SIG-M5 treated with dmso at 0.1 percent for 504 hours (cell line): ENCODE results near the gene CFAP20.
A peak's percentile ranks its signal among the peaks of the same experiment; 100 is the strongest.

Source experiments
- DNase-seq: peaks from one replicate; lab custom pipeline; 2025; ENCODE audit not compliant: unreplicated experiment; lab: John Stamatoyannopoulos, UW

The CFAP20 gene

DNA sequence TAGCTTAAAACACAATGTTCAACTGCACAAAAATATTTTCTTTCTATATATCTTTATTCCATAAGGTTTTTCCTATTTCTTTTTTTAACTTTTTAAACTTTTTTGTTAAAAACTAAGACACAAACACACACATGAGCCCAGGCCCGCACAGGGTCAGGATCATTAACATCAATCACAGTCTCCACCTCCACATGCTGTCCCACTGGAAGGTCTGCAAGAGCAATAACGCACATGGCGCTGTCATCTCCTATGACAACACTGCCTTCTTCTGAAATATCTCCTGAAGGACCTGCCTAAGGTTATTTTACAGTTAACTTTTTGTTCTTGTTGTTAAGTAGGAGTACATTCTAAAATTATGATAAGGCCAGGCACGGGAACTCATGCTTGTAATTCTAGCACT lies 4.1 kb downstream of the CFAP20 start:
- DNase-seq: no peak

DNA sequence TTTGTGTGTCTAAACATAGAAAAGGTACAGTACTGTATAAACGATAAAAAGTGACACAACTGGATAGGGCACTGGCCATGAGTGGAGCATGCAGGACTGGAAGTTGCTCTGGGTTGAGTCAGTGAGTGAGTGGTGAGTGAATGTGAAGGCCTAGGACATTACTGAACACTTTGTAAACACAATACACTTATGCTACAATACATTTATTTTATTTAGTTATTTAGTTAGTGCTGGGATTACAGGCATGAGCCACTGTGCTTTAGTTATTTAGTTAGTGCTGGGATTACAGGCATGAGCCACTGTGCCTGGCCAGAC lies 4.6 kb downstream of the CFAP20 start:
- no peak for DNase-seq

DNA sequence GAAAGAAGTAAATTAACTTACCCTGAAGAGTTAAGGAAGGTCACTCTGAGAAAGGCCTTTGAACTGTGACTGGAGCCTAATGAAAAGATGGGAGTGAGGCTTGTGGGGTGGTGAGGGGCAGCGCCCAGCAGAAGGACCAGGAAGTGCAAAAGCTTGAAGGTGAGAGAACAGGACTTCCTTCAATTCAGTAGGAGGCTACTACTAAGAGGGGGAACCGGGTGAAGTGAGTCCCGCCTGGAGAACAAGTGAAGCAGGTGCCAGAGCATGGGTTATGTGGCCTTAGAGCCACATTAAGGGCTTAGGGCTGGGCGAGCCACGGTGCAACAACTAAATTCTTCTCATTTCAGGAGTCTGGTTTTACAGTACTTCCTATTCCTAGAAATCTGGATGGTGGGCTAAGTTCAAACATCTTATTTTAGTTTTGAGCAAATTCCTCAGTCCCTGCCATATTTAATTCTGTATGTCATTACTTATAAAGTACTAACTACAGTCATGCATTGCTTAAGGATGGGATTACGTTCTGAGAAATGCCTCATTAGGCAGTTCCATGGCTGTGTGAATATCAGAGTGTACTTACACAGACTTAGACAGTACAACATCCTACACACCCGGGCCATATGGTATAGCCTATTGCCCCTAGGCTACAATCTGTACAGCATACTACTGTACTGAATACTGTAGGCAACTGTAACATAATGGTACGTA lies 5.1 kb downstream of the CFAP20 start:
- no peak for DNase-seq

DNA sequence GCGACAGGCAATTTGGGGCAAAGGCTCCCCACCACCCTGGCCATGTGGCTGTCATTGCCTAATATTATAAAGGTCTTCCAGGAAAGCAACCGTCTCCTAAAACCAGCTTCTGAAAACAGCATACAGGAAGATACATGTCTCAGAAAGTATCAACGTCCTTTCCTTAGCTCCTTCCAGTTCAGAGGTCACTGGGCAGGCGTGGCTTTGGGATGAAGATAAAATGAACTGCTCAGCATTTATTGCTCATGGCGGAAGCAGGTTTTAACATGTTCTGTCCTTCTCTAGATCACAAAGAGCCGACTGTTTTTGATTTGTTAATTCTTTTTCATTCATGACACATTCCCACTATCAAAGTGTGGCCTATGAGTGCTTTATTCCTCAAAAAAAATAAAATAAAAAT lies 8.0 kb downstream of the CFAP20 start:
- DNase-seq: no peak

DNA sequence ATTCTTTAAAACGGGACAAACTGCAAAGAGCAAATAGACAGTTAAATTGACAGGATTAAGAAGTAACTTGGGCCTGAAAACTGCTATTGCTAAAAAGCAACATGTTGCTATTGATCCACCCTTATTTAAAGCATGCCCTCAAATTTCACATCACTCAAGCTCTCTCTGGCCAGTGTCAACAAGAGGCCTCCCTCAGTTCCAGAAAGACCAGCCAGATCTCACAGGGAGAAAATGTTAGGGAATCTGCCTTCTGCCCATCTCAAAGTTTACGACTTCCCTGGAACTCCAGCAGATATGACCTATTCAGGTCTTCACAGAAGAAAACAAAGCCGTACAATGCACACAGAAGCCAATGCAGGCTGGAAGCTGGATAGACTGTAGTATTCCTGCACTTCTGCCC lies 8.9 kb downstream of the CFAP20 start:
- DNase-seq: no peak

DNA sequence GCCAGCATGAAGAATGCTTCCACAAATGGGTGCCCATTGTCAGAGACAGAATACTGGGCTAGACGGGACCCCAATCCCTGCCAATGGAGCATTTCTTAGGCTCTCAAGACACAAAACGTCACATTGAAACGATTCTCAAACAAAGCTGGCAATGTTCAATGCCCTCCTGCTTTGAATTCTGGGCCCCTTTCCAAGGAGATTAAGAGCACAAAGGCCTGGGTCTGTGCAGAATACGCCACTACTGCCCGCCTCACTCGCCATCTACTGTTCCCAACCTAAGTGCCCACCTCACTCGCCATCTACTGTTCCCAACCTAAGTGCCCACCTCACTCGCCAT lies 9.7 kb downstream of the CFAP20 start:
- no peak for DNase-seq

DNA sequence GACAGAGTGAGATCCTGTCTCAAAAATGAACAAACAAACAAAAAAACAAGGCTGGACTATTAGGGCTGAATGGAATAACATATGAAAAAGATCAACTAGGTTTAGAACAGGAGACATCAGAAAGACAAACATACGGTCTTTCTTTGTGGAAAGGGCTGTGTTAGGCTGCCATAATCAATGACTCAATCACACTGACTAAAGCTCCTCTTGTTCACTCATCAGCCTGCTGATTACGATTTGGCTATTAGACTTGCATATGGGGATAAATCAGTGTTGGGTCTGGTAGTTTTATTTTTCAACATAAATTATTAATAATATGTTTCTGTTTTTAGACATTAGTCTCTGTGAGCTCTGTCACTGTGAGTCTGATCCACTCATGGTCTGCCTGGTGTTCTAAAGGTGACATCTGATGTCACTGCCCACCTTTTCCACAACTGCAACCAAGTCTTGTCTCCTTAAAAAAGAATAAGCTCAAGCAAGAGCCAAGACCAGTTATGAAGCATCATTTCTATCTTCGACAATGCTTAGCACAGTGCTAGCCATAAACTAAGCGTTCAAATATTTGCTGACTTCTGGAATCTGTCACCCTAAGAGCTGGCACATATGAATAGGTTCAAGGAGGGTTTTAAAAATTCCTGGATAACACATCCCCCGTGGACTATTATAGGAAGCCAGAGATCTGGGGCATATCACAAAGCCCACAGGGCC lies 10.2 kb downstream of the CFAP20 start:
- no peak for DNase-seq

DNA sequence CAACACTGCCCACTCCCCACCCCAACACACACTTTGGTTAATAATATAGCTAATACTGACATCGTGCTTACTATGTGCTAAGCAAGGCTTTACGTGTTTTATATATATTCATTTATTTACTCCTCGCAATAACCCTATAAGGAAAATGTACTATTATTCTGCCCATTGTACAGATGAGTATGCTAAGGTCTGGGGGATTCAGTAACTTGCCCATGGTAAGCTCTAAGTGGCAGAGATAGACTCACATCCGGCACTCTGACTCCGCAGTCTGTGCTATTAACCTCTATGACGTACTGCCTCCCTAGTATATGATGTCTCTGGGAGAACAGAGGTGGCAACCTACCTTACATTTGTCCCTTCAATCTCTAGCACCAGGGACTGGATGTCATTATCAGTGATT lies 12.7 kb downstream of the CFAP20 start:
- no peak for DNase-seq

DNA sequence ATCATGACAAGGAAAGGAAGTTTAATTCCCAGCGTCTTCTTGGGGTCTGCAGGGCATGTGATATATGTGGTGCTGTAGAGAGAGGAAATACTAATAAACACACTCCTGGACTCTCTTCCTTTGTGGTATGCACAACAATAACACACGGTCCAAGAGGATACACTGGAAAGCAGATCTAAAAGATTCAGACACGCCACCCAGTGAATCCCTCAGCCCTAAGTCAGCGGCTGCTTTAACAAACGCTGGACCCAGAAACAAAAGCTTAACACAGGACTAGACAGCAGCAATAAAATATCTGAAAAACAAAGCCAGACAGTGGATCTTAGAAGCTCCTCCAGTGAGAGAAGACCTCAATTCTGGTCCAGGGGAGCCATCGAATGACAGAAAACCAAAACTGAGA lies 13.1 kb downstream of the CFAP20 start:
- no peak for DNase-seq

DNA sequence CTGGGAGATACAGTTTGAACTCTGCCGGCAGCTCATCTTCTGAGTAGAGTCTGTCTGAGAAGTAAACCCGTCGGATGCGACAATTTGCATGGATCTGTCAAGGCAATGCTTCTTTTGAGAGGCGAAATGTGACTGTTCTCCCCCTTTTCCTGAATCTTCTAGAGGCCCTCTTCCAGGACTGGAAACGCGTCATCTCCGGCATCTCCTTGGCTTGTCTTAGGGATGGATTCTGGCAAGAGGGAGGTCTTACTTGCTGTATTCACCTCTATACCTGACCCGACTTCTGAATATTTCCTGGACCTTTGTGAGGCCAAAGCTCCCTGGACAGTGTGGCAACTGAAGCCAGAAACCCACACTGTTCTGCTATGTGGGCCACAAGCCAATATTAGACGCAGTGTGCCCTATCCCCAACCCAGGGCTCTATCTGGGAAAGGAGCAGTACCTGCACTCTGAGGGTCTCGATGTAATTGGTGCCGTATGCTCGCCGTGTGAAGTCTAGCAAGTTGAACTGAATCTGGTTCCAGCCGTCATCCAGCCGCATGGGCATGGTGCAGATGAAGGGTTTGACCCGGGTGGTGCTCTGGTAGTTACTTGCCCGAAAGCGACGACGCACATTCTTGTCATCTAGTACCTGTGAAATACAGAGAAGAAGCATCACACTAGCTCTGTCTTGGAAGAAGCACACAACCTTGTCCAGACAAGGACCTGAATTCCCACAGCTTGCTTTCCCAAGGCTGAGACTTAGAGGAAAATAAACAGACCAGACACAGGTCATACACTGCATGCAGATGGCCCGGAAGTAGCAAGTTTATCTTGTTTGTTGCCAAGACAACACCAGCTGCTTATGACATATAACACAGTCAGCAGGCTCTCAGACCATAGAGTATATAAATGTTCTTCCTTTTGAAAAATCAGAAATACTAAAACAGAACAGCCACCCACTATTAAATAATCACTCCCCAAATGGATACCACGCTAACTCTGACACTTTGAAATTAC lies 14.1 kb downstream of the CFAP20 start:
- no peak for DNase-seq

DNA sequence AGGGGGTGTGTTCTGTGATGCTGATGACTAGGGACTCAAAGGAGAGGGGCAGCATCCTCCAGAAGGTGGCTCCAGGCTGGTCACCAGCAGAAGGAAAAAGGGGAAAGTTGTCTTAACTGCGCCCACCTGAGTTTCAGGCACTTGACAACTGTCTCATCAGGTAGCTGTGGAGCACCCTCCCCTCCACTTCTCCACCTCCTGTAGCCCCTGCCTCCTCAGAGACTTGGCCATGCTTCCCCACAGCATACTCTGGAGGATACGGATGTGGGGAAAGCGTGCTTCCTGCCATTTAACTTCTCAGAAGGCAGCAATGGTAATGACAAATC lies 17.9 kb downstream of the CFAP20 start:
- DNase-seq: no peak

DNA sequence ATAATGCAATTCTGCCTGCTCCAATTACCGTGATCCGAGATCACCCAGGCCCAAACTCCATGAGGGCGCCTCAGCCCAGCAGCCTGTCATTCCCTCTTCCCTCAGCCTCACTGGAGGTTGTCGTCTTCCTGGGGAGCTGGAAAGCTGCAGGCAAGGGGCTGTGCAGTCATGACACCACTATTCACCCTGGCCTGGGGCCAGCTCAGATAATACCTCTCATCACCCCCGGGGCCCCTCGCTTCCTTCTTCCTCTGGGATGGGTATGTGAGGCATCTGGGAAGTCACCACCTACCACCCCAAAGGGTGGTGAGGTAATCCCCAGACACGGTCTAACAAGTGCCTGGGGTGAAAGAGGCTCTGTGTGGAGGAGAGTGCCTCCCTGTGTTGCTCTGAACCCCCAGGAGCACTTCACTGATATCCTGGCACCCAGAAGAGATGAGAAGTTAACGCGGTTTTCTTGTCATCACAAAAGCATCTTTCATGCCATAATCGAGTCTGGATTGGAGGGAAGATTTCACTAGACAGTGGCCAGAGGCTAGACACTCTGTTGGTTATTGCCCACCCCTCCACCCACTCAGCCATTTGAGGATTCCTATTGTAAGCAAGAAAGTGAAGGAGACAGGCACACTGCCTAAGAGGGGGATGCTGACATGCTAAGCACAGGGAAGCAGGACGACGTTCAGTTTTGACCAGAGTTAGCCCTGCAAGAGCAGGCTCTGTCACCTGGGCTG lies 18.4 kb downstream of the CFAP20 start:
- DNase-seq: no peak

DNA sequence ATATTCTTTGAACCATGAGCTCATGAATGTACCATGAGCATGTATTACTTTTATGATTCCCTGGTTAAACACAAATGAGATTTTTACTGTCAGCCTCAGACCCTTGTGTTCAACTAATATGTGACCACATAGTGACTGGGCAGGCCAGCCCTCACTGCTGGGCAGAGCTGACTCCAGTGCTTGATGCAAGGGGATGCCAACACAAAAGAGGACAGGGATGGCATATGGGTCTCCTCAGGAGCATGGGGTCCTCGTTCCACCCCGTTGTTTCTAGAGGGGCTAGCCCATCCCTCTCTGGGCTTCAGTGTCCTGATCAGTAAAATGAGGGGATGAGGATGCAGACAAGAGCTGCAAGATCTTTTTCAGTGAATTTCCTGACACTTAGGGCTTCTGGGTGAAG lies 19.3 kb downstream of the CFAP20 start:
- no peak for DNase-seq

DNA sequence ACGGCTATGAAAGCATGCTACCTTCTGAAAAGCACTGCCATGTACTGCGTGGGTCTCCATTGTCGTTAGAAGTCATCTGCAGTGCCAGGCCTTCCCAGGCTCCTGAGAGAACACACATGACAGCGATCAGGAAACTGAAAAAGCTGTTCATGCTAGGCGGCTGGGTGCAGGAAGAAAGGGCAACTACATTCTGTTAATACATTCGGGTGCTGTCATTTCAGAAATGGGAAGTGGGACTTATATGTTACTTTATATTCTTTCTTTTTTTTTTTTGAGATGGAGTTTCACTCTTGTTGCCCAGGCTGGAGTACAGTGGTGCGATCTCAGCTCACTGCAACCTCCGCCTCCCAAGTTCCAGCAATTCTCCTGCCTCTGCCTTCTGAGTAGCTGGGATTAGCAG lies 19.9 kb downstream of the CFAP20 start:
- DNase-seq: peak; percentile 48

DNA sequence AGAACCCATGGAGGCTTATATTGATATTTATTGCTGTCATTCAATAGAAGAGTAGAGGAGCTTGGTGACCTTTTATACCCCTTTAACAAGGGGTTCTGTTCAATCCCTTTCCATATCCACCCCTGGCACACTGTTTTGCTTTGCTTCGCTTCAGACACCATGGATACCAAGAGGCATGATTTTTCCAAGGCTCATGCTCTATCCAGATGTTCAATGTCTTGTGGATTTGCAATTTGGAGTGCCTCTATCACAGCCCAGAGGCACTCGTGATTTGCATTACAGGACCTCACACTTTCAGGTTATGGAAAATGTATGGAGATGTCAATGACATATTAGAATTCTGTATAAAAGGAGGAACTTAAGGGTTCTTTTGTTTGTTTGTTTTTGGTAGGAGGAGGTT lies 21.5 kb downstream of the CFAP20 start:
- no peak for DNase-seq

DNA sequence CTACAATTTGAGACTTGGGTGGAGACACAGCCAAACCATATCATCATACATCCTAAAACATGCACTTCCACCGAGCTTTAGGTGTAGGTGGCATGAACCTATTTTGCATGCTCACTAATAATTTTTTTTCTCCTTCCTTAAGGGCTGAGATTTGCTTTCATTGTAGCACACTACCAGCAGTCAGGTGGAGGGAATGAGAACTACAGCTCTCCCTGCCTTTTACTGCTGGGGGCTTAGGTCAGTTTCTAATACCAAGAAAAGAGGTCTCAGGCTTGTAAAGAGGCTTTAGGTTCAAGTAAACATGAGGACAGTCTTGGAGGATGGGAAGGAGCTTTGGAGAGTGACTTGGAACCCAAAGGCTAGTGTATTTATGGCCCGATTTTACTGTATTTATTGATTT lies 22.0 kb downstream of the CFAP20 start:
- no peak for DNase-seq

DNA sequence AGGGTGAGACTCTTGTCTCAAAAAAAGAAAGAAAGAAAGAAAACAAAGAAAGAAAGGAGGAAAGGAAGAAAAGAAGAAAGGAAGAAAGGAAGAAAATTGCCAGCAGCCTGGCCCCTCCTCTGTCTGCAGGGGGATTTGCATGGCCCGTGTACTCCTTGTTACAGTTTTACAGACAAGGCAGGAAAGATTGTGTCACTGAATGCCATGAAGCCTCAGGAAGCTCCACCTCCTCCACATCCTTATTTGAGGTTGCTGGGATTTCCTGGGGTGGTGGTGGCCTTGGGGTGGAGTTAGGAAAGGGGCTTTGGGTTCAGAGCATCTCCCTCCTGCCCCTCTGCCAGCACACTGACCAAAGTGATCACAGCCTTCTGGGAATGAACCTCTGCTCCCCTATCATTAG lies 23.6 kb downstream of the CFAP20 start:
- no peak for DNase-seq

DNA sequence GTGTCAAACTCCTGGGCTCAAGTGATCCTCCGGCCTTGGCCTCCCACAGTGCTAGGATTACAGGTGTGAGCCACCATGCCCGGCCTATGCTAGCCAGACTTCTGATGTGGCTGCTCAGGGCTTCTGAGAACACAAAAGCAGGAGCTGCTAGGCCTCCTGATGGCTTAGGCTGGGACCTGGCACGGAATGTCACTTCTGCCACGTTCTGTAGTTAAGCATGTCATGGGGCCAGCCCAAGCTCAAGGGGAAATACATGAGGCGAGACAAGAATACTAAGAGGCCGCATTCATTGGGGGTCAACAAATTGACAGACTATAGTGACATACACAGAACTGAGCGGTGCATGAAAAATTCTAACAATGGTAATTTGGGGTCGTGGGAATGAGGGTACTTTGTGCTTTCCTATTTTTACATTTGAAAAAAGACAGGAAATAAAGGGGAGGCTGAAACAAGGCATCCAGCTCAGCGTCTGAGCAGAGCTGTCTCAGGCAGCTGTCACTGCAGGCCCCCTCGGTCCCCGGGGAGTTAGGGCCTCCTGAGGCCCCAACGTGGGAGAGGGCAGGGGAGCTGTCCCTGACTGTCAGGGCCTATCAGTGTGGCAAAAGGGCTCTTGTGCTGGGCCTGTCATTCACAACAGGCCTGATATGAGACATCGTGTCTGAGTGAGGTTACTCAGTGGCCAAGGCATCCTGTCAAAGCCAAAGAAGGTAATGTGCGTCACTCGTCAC lies 26.4 kb downstream of the CFAP20 start:
- DNase-seq: no peak

DNA sequence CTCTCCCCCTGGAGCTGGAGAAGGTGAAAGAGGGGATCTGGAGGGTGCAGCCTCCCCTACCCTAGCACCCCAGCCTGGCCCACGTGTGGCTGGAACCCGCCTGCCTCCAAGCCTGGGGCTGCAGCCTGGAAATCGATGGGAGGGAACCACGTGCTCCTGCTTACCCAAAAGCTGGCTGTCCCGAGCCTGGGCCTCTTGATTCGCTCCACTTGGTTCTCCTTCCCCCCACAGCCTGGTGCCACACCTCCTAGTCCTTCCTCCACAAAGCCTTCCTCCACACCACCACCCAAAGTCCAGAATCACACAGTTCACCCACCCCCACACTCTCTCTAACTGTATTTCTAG lies 29.3 kb downstream of the CFAP20 start:
- no peak for DNase-seq

DNA sequence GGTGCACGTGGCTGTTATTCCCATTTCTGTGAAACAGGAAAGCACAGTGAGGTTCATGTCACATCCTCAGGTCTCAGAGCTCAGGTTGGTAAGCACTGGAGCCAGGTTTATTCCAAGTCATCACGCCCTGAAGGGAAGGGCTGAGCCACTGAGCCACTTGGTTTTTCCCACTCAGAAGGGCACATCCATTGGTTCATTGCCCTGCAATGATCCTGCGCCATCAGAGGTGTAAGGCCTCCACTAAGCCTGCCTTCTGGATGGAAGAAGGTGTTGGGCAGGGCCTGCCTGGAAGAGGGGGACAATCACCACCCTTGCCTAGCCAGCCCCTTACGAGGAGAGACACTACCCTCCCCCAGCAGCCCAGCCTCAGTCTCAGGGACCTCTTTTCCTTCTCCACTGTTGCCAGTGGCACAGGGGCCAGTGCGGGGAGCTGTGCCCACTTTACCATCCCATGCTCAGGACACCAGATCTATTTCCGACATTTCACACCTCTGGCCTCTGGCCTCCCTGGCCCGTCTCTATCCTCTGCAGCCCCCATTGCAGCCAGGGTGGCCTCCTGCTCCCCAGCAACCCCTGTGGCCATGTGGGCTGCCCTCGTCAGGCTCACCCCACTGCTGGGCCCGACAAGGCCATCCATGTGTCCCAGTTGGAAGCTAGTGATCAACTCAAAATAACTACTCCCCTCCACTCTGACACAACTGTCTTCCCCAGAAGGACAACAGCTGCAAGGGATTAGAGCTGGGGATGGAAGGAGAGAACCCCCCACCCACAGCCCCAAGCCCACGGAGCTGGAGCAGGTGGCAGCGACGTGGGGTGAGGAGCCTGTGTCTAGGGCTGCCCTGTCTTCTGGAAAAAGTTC lies 29.9 kb downstream of the CFAP20 start:
- DNase-seq: no peak
